Measurements from ENCODE around the gene EPSTI1.
A peak's percentile ranks its signal among the peaks of the same experiment; 100 is the strongest.

Gene EPSTI1

DNA sequence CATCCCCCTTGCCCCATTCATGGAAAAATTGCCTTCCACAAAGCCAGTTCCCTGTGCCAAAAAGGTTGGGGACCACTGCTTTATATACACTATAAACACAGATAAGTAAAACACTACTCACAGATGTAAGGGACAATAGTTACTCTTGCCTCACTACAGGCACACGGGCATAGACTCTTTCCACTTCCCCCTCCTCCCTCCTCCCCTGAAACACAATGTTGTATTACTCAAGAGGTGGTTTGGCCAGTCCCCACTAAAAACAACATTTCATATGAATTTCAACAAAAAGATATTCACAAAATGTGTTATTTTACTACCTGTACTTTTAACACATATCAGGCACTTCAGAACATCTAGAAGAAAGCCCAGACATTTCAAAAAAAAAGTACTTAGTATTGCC, 45.1 kb downstream of the EPSTI1 start:
- no peak overlapping the region for H3K4me3 ChIP-seq (ENCODE audit: low read depth, low read length)
- TF ChIP-seq, protein P1, sequence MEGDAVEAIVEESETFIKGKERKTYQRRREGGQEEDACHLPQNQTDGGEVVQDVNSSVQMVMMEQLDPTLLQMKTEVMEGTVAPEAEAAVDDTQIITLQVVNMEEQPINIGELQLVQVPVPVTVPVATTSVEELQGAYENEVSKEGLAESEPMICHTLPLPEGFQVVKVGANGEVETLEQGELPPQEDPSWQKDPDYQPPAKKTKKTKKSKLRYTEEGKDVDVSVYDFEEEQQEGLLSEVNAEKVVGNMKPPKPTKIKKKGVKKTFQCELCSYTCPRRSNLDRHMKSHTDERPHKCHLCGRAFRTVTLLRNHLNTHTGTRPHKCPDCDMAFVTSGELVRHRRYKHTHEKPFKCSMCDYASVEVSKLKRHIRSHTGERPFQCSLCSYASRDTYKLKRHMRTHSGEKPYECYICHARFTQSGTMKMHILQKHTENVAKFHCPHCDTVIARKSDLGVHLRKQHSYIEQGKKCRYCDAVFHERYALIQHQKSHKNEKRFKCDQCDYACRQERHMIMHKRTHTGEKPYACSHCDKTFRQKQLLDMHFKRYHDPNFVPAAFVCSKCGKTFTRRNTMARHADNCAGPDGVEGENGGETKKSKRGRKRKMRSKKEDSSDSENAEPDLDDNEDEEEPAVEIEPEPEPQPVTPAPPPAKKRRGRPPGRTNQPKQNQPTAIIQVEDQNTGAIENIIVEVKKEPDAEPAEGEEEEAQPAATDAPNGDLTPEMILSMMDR (IDR thresholded peaks at IDR 0.05; ENCODE audit: control insufficient read depth, extremely low read depth, insufficient read depth), result no peak
- no peak for DNase-seq (ENCODE audit: low read depth)

DNA sequence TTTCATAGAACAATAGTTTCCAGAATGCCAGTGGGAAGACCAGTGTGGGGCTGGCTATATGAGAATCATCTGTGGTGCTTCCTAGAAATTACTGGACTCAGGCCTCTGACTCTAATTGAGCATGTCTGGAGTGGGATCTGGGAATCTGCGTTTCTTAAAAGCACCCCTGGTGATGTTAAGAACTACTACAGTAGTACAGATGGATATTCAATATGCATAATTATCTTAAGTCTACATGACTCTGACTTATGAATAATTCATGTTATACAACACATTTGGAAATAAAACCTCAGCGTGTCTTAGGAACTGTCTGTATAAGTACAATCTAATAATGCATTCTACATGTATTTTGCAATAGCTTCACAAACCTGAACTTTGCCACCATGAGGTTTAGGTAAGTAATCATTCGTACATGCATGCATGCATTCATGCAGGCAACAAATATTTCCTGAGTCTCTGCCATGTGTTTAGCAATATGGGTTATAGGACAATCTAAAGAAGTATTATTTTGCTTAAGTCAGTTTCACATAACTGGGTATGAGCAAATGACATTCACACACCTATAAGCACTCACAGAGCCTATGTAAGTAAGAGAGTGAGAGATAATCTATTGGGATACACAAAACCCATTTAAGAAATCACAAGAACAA, 62.0 kb downstream of the EPSTI1 start:
- no peak overlapping the region for H3K4me3 ChIP-seq (ENCODE audit: low read depth, low read length)
- TF ChIP-seq, protein P1 (IDR thresholded peaks at IDR 0.05; ENCODE audit: control insufficient read depth, extremely low read depth, insufficient read depth), result no peak
- DNase-seq (ENCODE audit: low read depth), result no peak

- no peak overlapping the region for H3K4me3 ChIP-seq (ENCODE audit: low read depth, low read length)
- TF ChIP-seq, protein P1 (IDR thresholded peaks at IDR 0.05; ENCODE audit: control insufficient read depth, extremely low read depth, insufficient read depth), result no peak
- no peak for DNase-seq (ENCODE audit: low read depth)
These were observed 65.5 kb downstream of the EPSTI1 start for GRCh38 chr13:42926555-42926954.

GRCh38 chr13:42926043-42926442, 66.0 kb downstream of the EPSTI1 start:
- no peak overlapping the region for H3K4me3 ChIP-seq (ENCODE audit: low read depth, low read length)
- no peak for DNase-seq (ENCODE audit: low read depth)
- TF ChIP-seq, protein P1 (IDR thresholded peaks at IDR 0.05; ENCODE audit: control insufficient read depth, extremely low read depth, insufficient read depth), result no peak

DNA sequence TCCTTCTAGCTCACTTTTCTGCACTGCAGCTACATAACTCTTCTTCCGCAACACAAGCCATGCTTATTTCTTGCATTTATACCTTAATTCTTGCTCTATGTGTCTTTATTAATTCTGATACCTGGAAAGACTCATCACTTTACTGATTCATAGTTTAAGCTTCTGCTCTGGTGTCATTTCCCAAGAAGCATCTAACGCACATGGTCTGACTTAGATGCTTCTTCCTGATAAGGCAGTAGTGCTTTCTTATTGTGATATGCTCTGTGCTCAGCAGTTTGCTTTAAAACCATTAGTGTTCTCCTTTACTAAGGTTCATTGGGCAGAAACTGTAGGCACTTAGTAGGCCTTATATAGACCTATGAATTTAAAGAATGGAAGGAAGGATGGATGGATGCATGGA, 66.4 kb downstream of the EPSTI1 start:
- no peak overlapping the region for H3K4me3 ChIP-seq (ENCODE audit: low read depth, low read length)
- no peak for DNase-seq (ENCODE audit: low read depth)
- TF ChIP-seq, protein P1 (IDR thresholded peaks at IDR 0.05; ENCODE audit: control insufficient read depth, extremely low read depth, insufficient read depth), result no peak

- peak; percentile 99 for DNase-seq (ENCODE audit: low read depth)
- TF ChIP-seq, protein P1 (IDR thresholded peaks at IDR 0.05; ENCODE audit: control insufficient read depth, extremely low read depth, insufficient read depth), result no peak
- no peak overlapping the region for H3K4me3 ChIP-seq (ENCODE audit: low read depth, low read length)
These were observed 67.7 kb downstream of the EPSTI1 start for GRCh38 chr13:42924344-42924743.

GRCh38 chr13:42907745-42908144, 84.3 kb downstream of the EPSTI1 start:
- TF ChIP-seq, protein P1 (IDR thresholded peaks at IDR 0.05; ENCODE audit: control insufficient read depth, extremely low read depth, insufficient read depth), result no peak
- DNase-seq (ENCODE audit: low read depth), result no peak
- H3K4me3 ChIP-seq (ENCODE audit: low read depth, low read length), result no peak overlapping the region

Measured in LNCaP clone FGC (cell line).